UCSD-AML1 (cell line): ENCODE measurements around the gene BMF.
A peak's percentile ranks its signal among the peaks of the same experiment; 100 is the strongest.

Experiments used
- DNase-seq: peaks from one replicate; lab custom pipeline; 2025; ENCODE audit not compliant: unreplicated experiment; lab: John Stamatoyannopoulos, UW

Gene BMF

DNA sequence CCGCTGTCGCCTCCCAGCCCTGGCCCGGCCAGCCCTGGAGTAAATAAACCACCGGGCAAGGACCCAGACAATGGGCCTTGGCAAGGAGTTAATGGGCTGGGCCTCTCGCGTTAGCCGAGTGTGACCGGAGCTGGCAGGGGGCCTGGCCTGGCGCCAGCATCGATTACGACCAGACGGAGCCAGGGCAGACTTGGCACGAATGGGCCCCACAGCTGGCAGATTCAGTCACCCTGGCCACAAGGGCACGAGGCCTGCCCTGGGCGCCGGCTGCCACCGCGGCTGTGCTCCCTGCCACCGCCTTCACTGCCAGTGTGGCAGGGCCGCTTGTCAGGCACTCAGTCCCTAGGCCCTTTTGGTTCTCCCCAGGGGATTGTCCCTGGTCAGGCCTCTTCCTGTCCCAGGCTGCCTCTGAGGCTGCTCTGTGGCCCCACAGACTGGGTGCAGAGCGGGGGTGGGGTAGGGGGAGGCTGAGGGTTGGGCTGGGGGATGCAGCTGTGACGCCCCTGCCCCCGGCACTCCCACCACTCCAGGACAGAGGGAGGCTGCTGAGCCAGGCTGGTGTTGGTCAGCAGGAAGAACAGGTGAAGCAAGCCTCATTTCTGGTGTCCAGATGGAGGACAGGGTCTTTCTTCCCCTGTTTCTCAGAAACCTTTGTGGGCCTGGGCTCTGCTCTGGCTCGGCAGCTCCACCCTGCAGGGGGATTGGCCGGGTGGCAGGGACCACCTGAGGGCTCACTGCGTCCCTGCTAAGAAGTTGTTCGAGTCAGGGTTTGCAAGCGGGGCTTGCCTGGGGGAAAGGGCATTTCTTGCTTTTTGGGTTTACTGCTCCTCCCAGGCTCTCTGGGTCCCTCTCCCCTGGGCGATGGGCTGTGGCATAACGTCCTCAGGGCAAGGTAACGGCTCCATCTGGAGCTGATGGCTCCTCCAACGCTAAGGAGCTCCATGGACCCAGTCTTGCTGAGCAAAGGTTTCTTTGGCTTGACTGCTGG, 39.2 kb downstream of the BMF start:
- DNase-seq, result no peak

DNA sequence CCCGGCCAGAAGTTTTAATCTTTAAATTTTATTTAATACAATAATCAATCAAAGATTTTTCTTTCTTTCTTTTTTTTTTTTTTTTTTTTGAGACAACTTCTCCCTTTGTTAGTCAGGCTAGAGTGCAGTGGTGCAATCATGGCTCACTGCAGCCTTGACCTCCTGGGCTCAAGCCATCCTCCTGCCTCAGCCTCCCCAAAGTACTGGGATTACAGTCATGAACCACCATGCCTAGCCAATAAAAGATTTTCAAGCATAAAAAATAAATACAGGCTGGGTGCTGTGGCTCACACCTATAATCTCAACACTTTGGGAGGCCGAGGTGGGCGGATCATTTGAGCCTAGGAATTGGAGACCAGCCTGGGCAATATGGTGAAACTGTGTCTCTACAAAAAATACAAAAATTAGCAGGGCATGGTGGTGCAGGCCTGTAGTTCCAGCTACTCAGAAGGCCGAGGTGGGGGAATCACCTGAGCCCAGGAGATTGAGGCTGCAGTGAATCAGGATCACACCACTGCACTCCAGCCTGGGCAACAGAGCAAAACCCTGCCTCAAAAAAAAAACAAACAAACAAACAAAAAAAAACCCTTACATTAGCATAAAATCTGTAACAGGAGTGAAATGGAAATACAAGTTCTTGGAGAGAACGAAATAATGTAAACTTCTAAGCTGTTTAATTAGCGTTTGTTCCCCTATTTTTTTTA, 40.6 kb downstream of the BMF start:
- DNase-seq, result no peak

DNA sequence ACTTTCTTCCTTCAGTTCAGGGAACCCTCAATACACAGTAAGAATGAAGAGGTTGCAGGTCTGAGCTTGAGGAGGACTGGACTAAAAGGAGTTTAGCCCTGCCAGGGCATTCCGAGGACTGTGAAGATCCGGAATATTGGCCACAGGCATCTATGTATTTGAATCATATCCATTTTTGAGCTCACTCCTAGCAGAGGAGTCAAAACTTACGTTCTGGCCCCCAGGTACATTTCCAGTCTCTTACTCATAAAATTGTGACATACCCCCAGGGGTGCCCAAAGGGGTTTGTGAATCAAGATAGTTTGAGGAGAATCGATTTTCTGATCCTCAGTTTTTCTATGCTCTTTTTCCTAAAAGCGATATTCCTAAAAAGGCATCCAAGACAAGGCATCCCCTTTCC, 42.1 kb downstream of the BMF start:
- DNase-seq, result no peak

DNA sequence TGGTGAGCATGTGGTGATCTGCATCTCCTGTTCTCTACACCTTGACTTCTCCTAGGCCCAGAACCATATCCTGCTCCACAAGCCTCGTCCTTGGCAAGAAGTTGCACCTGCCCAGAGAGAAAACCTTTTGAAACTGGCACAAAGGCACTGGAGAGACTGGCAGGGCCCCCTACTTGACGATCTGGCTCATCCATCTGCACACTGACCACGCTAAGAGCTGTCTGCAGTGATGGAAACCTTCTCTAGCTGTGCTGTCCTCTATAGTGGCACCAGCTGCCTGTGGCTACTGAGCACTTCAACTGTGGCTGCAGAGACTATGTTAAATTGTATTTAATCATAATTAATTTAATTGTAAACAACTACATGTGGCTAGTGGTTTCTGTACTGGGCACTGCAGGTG, 43.5 kb downstream of the BMF start:
- DNase-seq, result no peak

GRCh38 chr15:40064231-40064894, 44.3 kb downstream of the BMF start:
- no peak for DNase-seq

DNA sequence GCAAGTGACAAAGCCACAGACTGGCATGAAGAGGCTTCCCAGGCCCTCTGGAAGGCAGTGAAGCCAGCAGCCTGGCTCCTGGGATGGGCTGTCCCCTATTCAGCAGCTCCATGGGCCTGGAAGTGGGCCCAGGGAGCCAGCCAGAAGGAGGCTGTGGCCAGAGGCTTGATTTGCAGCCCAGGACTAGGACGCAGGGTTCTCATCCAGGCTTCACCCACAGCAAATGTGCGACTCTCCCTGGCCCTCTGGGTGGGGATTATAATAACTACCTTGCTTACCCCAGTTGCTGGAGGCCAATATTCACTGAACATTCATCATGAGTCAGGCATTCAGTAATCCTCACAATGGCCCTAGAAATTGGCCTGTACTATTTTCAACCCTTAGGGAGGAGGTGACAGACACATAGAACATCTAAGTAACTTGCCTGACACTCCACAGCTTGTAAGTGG, 45.1 kb downstream of the BMF start:
- DNase-seq, result no peak

GRCh38 chr15:40062816-40063562, 45.7 kb downstream of the BMF start:
- DNase-seq, result no peak

DNA sequence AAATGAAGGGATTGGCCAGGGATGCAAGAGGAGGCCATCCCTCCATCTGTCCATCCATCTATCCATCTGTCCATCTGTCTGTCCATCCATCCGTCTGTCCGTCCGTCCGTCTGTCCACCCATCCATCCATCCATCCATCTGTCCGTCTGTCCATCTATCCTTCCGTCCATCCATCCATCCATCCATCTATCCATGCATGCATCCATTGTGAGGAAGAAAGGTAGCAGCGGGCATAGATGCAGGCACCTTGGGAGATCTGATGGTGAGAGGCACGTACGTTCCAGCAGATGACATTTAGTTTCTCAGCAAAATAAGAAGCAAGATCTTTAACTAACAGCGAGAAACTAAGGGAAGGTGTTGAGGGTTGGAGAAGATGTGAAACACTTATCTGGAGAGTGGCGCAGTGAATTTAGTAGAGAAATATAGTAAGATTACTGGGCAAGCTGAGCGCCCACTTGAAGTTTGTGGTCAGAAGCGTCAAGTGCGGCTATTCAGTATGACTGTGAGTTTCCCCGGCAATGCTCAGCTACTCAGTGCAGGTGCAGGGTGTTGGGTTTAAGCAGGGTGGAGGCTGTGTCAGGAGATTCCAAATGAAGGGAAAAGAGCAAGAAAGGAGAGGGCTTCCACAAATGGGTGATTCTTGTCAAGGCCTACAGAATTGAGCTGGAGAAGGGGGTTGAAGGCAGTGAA, 47.3 kb downstream of the BMF start:
- DNase-seq, result no peak

- no peak for DNase-seq
Measured at GRCh38 chr15:40060236-40060961, 48.3 kb downstream of the BMF start.

GRCh38 chr15:40059821-40060220, 48.9 kb downstream of the BMF start:
- no peak for DNase-seq

GRCh38 chr15:40058476-40059140, 50.1 kb downstream of the BMF start:
- peak; percentile 38 for DNase-seq

DNA sequence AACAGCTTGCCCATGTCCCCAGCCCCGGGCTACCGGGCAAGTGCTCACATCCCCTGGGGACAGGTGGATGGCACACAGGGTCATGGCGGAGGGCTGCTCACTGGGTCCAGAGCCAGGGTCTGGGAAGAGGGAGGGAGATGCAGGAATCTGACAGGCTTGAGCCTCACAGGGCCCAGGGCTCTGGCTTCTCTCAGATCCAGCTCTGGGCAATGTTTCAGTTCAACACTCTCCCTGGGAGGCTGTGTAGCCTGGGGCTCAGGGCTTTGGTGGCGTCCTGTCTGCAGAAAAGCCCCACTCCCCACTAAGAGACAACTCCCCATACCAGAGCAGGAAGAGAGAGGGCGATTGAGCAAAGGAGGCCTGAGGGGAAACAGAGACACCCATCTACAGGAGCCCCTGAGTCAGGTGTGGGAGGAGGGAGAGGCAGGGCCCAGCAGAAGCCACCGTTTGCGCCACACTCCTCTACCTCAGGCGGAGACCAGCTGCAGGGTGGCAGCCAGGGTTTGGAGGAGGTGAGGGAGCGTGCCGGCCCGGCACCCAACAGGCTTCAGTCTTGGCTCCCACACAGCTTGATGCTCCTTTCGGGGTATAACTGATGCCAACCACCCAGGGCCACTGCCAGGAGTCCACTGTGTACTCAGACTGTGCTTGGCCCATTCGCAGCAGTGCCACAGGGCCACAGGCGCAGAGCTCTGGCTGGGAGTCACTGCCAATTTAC, 52.9 kb downstream of the BMF start:
- no peak for DNase-seq

GRCh38 chr15:40054855-40055575, 53.7 kb downstream of the BMF start:
- DNase-seq, result peak; percentile 39

DNA sequence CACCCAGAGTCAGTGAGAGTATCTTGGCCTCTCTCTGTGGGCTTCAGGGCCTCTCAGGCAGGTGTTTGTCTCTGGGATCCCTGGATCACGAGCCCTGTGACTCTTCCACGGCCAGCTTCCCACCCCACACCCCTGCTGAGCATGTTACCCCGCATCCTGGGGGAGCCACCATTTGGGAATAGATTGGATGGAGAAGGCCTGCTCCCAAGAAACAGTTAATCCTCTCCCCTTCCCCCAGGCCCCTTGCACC, 54.1 kb downstream of the BMF start:
- DNase-seq, result no peak

DNA sequence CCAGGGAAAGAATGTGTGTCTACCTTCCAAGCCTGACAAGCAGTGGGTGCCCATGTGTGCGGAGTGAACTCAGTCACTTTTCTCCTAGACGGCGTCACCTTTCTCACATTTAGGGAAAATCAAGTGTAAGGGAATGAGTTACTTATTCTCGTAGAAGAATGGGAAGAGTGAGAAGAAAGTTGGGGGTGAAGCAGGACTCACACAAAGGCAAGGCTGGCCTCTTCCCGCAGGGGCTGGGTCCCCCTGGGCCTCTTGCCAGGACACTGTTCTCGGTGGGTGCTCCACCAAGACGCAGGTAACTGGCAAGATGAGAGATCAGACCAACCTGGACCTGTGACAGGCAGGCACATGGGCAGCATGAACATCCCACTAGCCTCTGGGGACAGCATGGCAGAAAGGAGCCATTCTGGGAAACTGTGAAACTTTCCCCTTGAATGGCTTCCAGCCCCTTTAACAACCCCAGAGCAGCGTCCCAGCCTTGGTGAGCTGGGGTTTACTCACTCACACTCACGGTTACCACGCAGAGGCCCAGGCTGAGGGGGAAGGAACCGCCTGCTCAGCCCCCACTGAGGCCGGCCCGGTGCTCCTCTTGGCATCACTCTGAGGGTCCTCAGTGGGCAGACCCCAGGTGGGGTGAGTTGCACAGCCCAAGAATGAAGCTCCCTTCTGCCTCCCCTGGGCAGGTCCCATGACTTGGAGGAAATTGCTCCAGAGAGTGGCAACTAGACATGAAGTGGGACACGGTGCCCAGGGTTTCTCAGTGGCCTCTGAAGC, 54.7 kb downstream of the BMF start:
- no peak for DNase-seq

- DNase-seq, result no peak
Measured at GRCh38 chr15:40053079-40053830, 55.4 kb downstream of the BMF start.

DNA sequence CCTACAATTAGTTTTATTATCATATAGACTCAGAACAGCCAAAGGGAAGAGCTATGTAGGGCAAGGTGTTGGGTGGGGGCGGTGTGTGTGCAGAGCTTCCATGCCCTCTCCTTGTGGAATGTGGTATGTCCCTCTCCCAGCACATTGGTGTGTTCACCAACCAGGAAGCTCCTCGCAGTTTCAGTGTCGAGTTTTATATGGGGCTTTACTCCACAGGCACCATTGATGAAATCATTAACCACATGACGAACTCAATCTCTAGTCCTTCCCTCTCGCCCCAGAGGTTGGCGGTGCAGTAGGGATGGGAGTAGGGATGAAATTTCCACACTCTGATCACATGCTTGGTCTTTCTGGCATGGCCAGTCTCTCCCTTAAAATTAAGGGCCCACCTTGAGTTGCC, 56.1 kb downstream of the BMF start:
- no peak for DNase-seq
